Activated B cell treated with CpG ODN at 0.5 μM for 24 hours (primary cell): ENCODE measurements around the gene DNAH1. TPM values are rescaled to one million over a fixed set of nuclear protein-coding genes. Genes with fewer than 3 reads are reported as not detected.

Experiments used
- ATAC-seq: fragments of 200-7000 bp; cut with Tn5 transposase; one replicate; pipeline ENCODE4 v1.10.0; 2021; ENCODE audit warnings: low read depth, mild to moderate bottlenecking, moderate library complexity
- CTCF ChIA-PET: fragments of 350-600 bp; sonication (Branson Sonifier 250); formaldehyde crosslinking; loops from one replicate; lab custom pipeline; 2021; ENCODE audit warnings: antibody characterized with exemption; lab: Charles Lee
- POLR2A ChIA-PET: fragments of 350-600 bp; sonication (Branson Sonifier 250); formaldehyde crosslinking; loops from one replicate; lab custom pipeline; 2021; ENCODE audit warnings: antibody characterized with exemption; lab: Charles Lee
- DNase-seq: peaks from one replicate; pipeline ENCODE4 v3.0.0; 2022
- H3K27ac Mint-ChIP-seq: one replicate; pipeline ENCODE4 v1.8.0; 2020; ENCODE audit warnings: mixed read lengths
- H3K27me3 Mint-ChIP-seq: one replicate; pipeline ENCODE4 v1.8.0; 2021; ENCODE audit warnings: mixed read lengths
- H3K36me3 Mint-ChIP-seq: one replicate; pipeline ENCODE4 v1.8.0; 2021; ENCODE audit warnings: low read depth, mixed read lengths
- H3K4me1 Mint-ChIP-seq: one replicate; pipeline ENCODE4 v1.8.0; 2021; ENCODE audit warnings: mixed read lengths
- H3K4me3 Mint-ChIP-seq: one replicate; pipeline ENCODE4 v1.8.0; 2020; ENCODE audit warnings: mild to moderate bottlenecking, mixed read lengths
- H3K9me3 Mint-ChIP-seq: one replicate; pipeline ENCODE4 v1.8.0; 2020; ENCODE audit warnings: mixed read lengths
- CTCF ChIP-seq: fragments of 200-600 bp; IDR thresholded peaks from one replicate; pipeline ENCODE4 v1.8.0; 2022; ENCODE audit warnings: antibody characterized with exemption, mild to moderate bottlenecking
- intact Hi-C: fragments of 100-400 bp; cut with micrococcal nuclease; formaldehyde crosslinking; loops from one replicate; pipeline ENCODE4 v1.15.1; 2024
- total RNA-seq: library from RNA; stranded (reverse); gene quantifications from 2 replicates; pipeline ENCODE4 v1.2.3, GENCODE V29; 2022

DNAH1 gene
- total RNA-seq, 1 donor from 2014 or later = 25.8 TPM

GRCh38 chr3:52299247-52299878, 16.8 kb upstream of the DNAH1 start:
- H3K36me3 Mint-ChIP-seq = peaks cover 18% of the 10 kb centered on the region
- ChIA-PET CTCF (interaction anchor here (1.6 to 15.8 kb wide), 2 partner anchors 8 to 39 kb away, joined by 5 to 248 read pairs; no protein-coding TSS in a partner anchor), POLR2A (interaction anchor here (0.6 to 1.4 kb wide), 2 partner anchors 12 to 19 kb away, joined by 4 read pairs; partner anchors contain the start of gene GLYCTK)
- no peaks in the 10 kb centered on the region for H3K9me3 Mint-ChIP-seq
- H3K27ac Mint-ChIP-seq = no peak overlapping the region
- H3K4me3 Mint-ChIP-seq = no peak overlapping the region
- DNase-seq = no peak
- peaks cover 18% of the 10 kb centered on the region for H3K4me1 Mint-ChIP-seq
- intact Hi-C loops = no loop called here
- no peak for ATAC-seq
- TF ChIP-seq CTCF = no peak
- no peaks in the 10 kb centered on the region for H3K27me3 Mint-ChIP-seq

GRCh38 chr3:52299879-52300611, 16.1 kb upstream of the DNAH1 start:
- Mint-ChIP-seq H3K27ac (no peak overlapping the region), H3K9me3 (no peaks in the 10 kb centered on the region), H3K36me3 (peaks cover 13% of the 10 kb centered on the region), H3K27me3 (no peaks in the 10 kb centered on the region), H3K4me1 (peaks cover 18% of the 10 kb centered on the region), H3K4me3 (no peak overlapping the region)
- ATAC-seq = peak; percentile 49
- TF ChIP-seq CTCF = no peak
- ChIA-PET CTCF (interaction anchor here (1.6 to 15.8 kb wide), 2 partner anchors 9 to 38 kb away, joined by 5 to 248 read pairs; no protein-coding TSS in a partner anchor), POLR2A (interaction anchor here (1.4 kb wide), 1 partner anchor 12 kb away, joined by 4 read pairs; the partner anchor contains the start of gene GLYCTK)
- intact Hi-C loops = no loop called here
- no peak for DNase-seq

- CTCF ChIA-PET = no interaction called here
- intact Hi-C loops = loop anchor here (2.0 kb wide), 1 partner anchor 14 kb away; the partner anchor contains the start of gene DNAH1
Measured at GRCh38 chr3:52302426-52303145, 13.5 kb upstream of the DNAH1 start.

GRCh38 chr3:52303811-52304210, 12.3 kb upstream of the DNAH1 start:
- no peak overlapping the region for H3K27ac Mint-ChIP-seq
- no peaks in the 10 kb centered on the region for H3K27me3 Mint-ChIP-seq
- ChIA-PET POLR2A (no interaction called here), CTCF (interaction anchor here (1.7 kb wide), 1 partner anchor 35 kb away, joined by 4 read pairs; no protein-coding TSS in a partner anchor)
- intact Hi-C loops = loop anchor here (2.0 kb wide), 1 partner anchor 13 kb away; the partner anchor contains the start of gene DNAH1
- no peak for TF ChIP-seq CTCF
- peaks cover 8% of the 10 kb centered on the region for H3K36me3 Mint-ChIP-seq
- no peak for DNase-seq
- ATAC-seq = no peak
- H3K9me3 Mint-ChIP-seq = no peaks in the 10 kb centered on the region
- H3K4me1 Mint-ChIP-seq = peaks cover 21% of the 10 kb centered on the region
- no peak overlapping the region for H3K4me3 Mint-ChIP-seq

More at GRCh38 chr3:52302426-52303145, 13.5 kb upstream of the DNAH1 start:
- Mint-ChIP-seq H3K36me3 (peaks cover 10% of the 10 kb centered on the region), H3K9me3 (no peaks in the 10 kb centered on the region), H3K27ac (no peak overlapping the region), H3K4me1 (peaks cover 10% of the 10 kb centered on the region), H3K27me3 (no peaks in the 10 kb centered on the region), H3K4me3 (no peak overlapping the region)
- ATAC-seq (no peak), DNase-seq (no peak)
- TF ChIP-seq CTCF = no peak
- POLR2A ChIA-PET = no interaction called here
